Measurements from ENCODE around the gene CITED2. TPM values are rescaled to one million over a fixed set of nuclear protein-coding genes. Genes with fewer than 3 reads are reported as not detected.

Gene CITED2
- total and polyA plus RNA-seq, 5 experiments from 2014 or later: 25.6 to 95.4 (median 49.0) TPM

Other genes with a start within 250 kb of the CITED2 start
- 100 to 1,000 TPM; 154 to 159 TPM for gene HECA, start 239.6 kb downstream of the CITED2 start, total RNA-seq
- 1 to 10 TPM; 4.6 to 8.5 (median 5.5) TPM for gene HECA, start 239.6 kb downstream of the CITED2 start, polyA plus RNA-seq
- 1 to 10 TPM in 1 of 2 experiments, under 1 TPM in 1; 0.96 to 1.7 TPM for gene TXLNB, start 82.7 kb downstream of the CITED2 start, total RNA-seq
- under 1 TPM in 2 of 3 donors, not detected in 1; 0.11 to 0.65 TPM for gene TXLNB, start 82.7 kb downstream of the CITED2 start, polyA plus RNA-seq

Data from naive thymus-derived CD8-positive, alpha-beta T cell (primary cell).